A549 treated with RU486 at 1 μM for 4 hours (cell line): Measurements from ENCODE around the gene SH2D7. TPM values are rescaled to one million over a fixed set of nuclear protein-coding genes. Genes with fewer than 3 reads are reported as not detected.

ENCODE experiments used
- total RNA-seq: library from RNA; stranded (reverse); fragments of 200-300 nt; extraction: Qiagen RNA extraction; gene quantifications from 5 replicates; pipeline ENCODE4 v1.2.3, GENCODE V29; 2022; ENCODE audit warnings: low read depth

Gene SH2D7
- not detected in 5 replicates for total RNA-seq

GRCh38 chr15:78092261-78093041, at the start of gene SH2D7:
Gene SH2D7, plus strand, starts transcription at chr15:78092561. Its CDS starts 24 bp downstream, at chr15:78092585.

DNA sequence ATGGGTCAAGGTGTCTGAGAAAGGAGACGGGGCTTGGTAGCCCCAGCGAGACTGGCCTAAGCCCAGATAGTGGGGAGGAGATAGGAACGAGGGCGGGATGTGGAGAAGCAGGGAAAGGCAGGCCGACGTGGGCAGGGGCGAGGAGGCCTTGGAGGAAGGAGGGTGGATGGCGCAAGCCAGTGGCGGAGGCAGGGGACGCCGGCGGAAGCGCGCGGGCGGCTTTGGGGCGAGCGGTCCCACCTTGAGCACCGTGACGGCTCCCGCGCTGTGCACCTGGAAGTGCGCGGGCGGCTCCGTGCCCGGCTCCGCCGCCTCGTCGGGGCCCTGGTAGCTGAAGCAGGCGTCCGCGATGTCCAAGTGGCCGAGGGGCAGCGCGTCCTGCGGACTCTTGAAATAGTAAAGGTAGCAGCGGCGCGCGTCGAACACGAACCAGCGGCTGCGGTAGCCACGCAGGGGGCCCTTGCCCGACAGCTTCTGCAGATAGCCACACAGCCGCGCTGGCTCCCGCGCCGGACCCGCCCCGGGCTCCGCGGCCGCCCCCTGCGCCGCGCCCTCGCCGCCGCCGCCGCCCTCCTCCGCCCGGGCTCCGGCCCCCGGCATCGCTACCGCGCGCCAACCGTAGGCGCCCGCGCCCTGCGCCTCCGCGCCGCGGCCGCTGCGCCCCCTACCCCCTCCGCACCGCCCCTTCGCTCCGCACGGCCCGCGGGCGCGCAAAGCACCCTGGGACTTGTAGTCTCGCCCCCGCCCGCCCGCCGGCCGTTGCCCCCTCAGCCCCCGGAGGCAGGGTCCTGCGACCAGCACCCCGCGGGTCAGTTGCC, 15.1 kb upstream of the SH2D7 start, which contains the start of gene TBC1D2B:
TBC1D2B (minus strand) TSS at position 659 of the 818 bp plus-strand sequence; CDS start at position 600, 59 bp downstream.

GRCh38 chr15:78131295-78132061, 39.1 kb downstream of the SH2D7 start, which contains the start of gene CIB2:
Gene CIB2, minus strand, starts transcription at chr15:78131445. Its CDS starts 230 bp downstream, at chr15:78131215.

GRCh38 chr15:78149068-78149804, 56.9 kb downstream of the SH2D7 start, which contains the start of gene IDH3A:
Gene IDH3A, plus strand, starts transcription at chr15:78149362. Its CDS starts 42 bp downstream, at chr15:78149404.

Other genes with a start within 250 kb of the SH2D7 start
- 10.7 to 15.8 TPM (median 13.3 TPM) in 5 replicates for gene TBC1D2B, start 14.8 kb upstream of the SH2D7 start, total RNA-seq
- gene CIB2, start 38.9 kb downstream of the SH2D7 start, total RNA-seq: 26.8 to 31.3 TPM (median 28.3 TPM) in 5 replicates
- gene IDH3A, start 56.8 kb downstream of the SH2D7 start, total RNA-seq: 69.5 to 97.3 TPM (median 72.2 TPM) in 5 replicates
- 0.12 to 0.39 TPM (median 0.15 TPM) in 4 of 5 replicates, not detected in the other for gene ACSBG1, start 142.0 kb downstream of the SH2D7 start, total RNA-seq
- gene DNAJA4, start 172.0 kb downstream of the SH2D7 start, total RNA-seq: 0.05 to 0.11 TPM in 2 of 5 replicates, not detected in the others
- gene SKIC8, start 207.0 kb downstream of the SH2D7 start, total RNA-seq: 80.2 to 111 TPM (median 89.2 TPM) in 5 replicates
- 1.5 to 2.0 TPM (median 1.8 TPM) in 5 replicates for gene CRABP1, start 247.8 kb downstream of the SH2D7 start, total RNA-seq